GM21717 (cell line): ENCODE measurements around the gene SRC.
A peak's percentile ranks its signal among the peaks of the same experiment; 100 is the strongest.

Experiments
- ATAC-seq: cut with Tn5 transposase; IDR thresholded peaks from one replicate; pipeline ENCODE4 v1.9.1; 2021; ENCODE audit warnings: mild to moderate bottlenecking, moderate library complexity; ENCODE audit not compliant: unreplicated experiment

SRC gene

GRCh38 chr20:37345339-37346235 is at the start of gene SRC:
Gene SRC (plus strand): TSS chr20:37346140. CDS start chr20:37384154, 38,014 bp downstream.
- ATAC-seq: no peak

- ATAC-seq: no peak
Measured at GRCh38 chr20:37296371-37296770, 49.6 kb upstream of the SRC start.

GRCh38 chr20:37297066-37297736 is 48.7 kb upstream of the SRC start:
- ATAC-seq: no peak

- ATAC-seq: no peak
Measured at GRCh38 chr20:37298190-37298939, 47.6 kb upstream of the SRC start.

GRCh38 chr20:37299718-37300528 is 46.0 kb upstream of the SRC start:
- no peak for ATAC-seq

- no peak for ATAC-seq
Measured at GRCh38 chr20:37301120-37301519, 44.8 kb upstream of the SRC start.

GRCh38 chr20:37301558-37301957 is 44.4 kb upstream of the SRC start:
- ATAC-seq: no peak

GRCh38 chr20:37302981-37303380 is 43.0 kb upstream of the SRC start:
- ATAC-seq: no peak

- ATAC-seq: no peak
Measured at GRCh38 chr20:37303637-37304036, 42.3 kb upstream of the SRC start.

GRCh38 chr20:37305079-37305478 is 40.9 kb upstream of the SRC start:
- no peak for ATAC-seq

- ATAC-seq: no peak
Measured at GRCh38 chr20:37305839-37306238, 40.1 kb upstream of the SRC start.

- peak; percentile 81 for ATAC-seq
Measured at GRCh38 chr20:37308086-37309050, 37.6 kb upstream of the SRC start.

GRCh38 chr20:37309290-37309689 is 36.6 kb upstream of the SRC start:
- ATAC-seq: no peak

GRCh38 chr20:37309936-37310590 is 35.9 kb upstream of the SRC start:
- ATAC-seq: no peak

GRCh38 chr20:37310951-37311350 is 35.0 kb upstream of the SRC start:
- ATAC-seq: no peak

GRCh38 chr20:37311710-37312355 is 34.1 kb upstream of the SRC start:
- ATAC-seq: no peak

GRCh38 chr20:37313546-37314091 is 32.3 kb upstream of the SRC start:
- ATAC-seq: no peak

- no peak for ATAC-seq
Measured at GRCh38 chr20:37314099-37314498, 31.8 kb upstream of the SRC start.
